Subcutaneous adipose tissue (tissue), 4 donors: ENCODE measurements around the gene GTF2H4. TPM values are rescaled to one million over a fixed set of nuclear protein-coding genes. Genes with fewer than 3 reads are reported as not detected.

Experiments used
- CTCF ChIP-seq: fragments of 450-650 bp; IDR thresholded peaks from one replicate; pipeline ENCODE4 v1.5.1; 2016; ENCODE audit warnings: low read depth, mild to moderate bottlenecking, control low read depth, antibody characterized with exemption, moderate library complexity
- total RNA-seq, 4 donors: library from RNA; depleted of rRNA; stranded (reverse); fragments of >200 nt; gene quantifications; one replicate each; pipeline ENCODE4 v1.1.0, GENCODE V29; 2016

GTF2H4 gene
- total RNA-seq, 4 donors from 2014 or later, result 7.3 to 19.2 (median 8.3) TPM

- no peak for TF ChIP-seq CTCF
Observed at GRCh38 chr6:30917041-30917440, 9.0 kb downstream of the GTF2H4 start.

GRCh38 chr6:30917487-30917886, 9.5 kb downstream of the GTF2H4 start:
- TF ChIP-seq CTCF, result no peak

GRCh38 chr6:30918670-30919069, 10.7 kb downstream of the GTF2H4 start:
- no peak for TF ChIP-seq CTCF

- TF ChIP-seq CTCF, result no peak
Observed at GRCh38 chr6:30922447-30922852, 14.4 kb downstream of the GTF2H4 start.

GRCh38 chr6:30926644-30927043, 18.6 kb downstream of the GTF2H4 start:
- TF ChIP-seq CTCF, result no peak

GRCh38 chr6:30928677-30929076, 20.7 kb downstream of the GTF2H4 start:
- no peak for TF ChIP-seq CTCF

- TF ChIP-seq CTCF, result no peak
Observed at GRCh38 chr6:30930506-30930905, 22.5 kb downstream of the GTF2H4 start.
